ENCODE results near the gene MED15.

The MED15 gene

DNA sequence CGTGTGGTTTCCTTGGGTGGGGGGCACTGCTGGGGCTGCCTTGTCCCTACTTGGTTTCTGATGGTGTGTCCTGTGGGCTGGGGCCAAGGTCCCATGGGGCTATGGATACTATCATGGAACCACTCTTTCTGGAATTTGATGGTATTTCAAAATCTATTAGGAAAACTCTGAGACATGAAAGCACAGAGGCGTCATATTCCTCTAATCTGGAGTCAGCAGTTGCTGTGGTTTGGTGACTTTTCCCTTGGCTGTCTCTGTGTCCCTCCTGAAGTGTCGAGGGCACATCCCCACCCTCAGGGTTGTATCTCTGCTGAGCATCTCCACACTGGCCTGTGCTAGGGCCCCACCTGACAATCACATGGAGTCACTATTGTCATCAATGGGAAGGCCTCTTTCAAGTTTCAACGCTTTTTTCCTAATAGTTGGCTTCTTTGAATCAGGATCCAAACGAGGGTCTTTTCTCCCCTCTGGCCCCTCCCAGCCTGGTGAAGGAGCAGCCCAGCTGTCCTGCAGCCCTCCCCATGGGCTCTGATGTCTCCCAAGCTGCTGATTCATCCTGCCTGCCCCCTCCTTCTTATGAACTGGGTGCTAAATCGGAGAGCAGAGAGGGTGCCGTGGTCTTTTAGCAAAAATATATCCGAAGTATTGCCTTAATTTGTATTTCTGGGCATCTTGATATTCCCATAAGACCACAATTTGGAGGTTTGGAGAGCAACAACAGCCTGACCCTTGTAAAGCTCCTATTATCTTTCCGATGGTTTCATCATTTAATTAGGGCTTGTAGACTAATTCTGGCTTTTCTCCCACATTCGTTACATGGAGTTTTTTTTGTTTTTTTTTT, 38.5 kb downstream of the MED15 start:
- Histone ChIP-seq H3K27ac (peak overlapping the region in 1 of 2 donors; percentile 4), H3K4me3 (no peak overlapping the region)
- TF ChIP-seq, protein P1, sequence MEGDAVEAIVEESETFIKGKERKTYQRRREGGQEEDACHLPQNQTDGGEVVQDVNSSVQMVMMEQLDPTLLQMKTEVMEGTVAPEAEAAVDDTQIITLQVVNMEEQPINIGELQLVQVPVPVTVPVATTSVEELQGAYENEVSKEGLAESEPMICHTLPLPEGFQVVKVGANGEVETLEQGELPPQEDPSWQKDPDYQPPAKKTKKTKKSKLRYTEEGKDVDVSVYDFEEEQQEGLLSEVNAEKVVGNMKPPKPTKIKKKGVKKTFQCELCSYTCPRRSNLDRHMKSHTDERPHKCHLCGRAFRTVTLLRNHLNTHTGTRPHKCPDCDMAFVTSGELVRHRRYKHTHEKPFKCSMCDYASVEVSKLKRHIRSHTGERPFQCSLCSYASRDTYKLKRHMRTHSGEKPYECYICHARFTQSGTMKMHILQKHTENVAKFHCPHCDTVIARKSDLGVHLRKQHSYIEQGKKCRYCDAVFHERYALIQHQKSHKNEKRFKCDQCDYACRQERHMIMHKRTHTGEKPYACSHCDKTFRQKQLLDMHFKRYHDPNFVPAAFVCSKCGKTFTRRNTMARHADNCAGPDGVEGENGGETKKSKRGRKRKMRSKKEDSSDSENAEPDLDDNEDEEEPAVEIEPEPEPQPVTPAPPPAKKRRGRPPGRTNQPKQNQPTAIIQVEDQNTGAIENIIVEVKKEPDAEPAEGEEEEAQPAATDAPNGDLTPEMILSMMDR (IDR thresholded peaks at IDR 0.05): no peak
- DNase-seq (ENCODE audit: low spot score): no peak

- peak overlapping the region in 1 of 2 donors; percentile 29 for H3K27ac ChIP-seq
- H3K4me3 ChIP-seq: no peak overlapping the region
- no peak for DNase-seq (ENCODE audit: low spot score)
- TF ChIP-seq, protein P1 (IDR thresholded peaks at IDR 0.05): no peak
Observed at GRCh38 chr22:20546541-20546950, 39.1 kb downstream of the MED15 start.

DNA sequence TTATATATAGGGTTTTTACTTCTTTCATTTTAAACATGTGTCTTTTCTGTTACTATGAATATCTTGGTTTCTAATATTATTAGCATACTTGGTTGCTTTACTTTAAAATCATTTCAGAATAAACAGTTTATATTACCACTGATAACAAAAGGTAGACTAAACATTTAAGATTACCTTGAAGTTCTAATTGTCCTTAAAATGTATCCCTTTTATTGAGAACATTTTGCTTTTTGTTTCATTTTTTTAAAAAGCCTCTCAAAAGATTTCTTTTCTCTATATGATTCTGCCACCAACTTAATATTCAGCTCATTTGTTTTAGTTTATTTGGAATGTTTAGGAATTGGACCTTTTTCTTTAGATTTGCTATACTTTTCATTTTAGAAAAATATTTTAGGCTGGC, 39.6 kb downstream of the MED15 start:
- no peak for DNase-seq (ENCODE audit: low spot score)
- Histone ChIP-seq H3K4me3 (no peak overlapping the region), H3K27ac (no peak overlapping the region)
- TF ChIP-seq, protein P1 (IDR thresholded peaks at IDR 0.05): no peak

DNA sequence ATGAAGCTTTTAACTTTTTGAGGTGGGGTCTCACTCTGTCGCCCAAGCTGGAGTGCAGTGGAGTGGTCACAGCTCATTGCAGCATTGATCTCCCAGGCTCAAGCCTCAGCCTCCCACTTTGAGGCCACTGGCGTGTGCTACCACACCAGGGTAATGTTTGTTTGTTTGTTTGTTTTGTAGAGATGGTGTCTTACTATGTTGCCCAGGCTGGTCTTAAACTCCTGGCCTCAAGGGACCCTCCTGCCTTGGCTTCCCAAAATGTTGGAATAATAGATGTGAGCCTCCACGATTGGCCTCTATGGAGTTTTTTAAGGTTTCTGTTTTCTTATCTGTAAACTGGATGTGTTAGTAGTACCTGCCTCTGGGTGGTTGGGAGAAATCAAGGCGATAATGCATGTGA, 41.4 kb downstream of the MED15 start:
- TF ChIP-seq, protein P1 (IDR thresholded peaks at IDR 0.05): no peak
- no peak for DNase-seq (ENCODE audit: low spot score)
- H3K4me3 ChIP-seq: no peak overlapping the region
- H3K27ac ChIP-seq: peak overlapping the region; percentile 97 to 98

DNA sequence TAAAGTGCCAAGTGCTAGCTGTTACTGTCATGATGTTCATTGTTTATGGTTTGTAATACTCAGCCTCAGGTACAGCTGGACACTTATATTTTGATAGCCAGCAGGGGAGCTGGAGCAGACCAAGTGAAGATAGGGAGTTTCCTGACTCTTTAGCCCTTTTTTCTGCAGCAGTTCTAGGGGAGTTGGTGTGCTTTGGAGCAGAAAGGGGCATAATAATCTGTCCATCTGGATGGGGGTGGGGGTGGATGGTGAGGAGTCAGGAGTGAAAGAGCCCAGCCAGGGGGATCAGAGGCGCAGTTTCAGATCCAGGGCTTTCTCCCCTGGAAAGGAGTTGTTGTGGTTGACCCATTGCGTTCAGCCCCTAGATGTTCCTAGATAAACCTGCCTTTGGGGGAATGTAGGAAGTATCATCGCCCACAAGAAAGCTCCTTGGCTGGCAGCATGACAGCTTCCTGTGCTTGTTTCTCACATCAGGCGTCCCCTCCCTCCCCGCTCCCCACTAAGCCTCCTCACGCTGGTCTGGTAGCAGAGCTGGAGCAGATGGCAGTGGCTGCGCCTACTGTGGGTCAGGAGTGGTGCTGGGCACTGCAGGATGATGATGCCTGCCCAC, 41.9 kb downstream of the MED15 start:
- H3K4me3 ChIP-seq: no peak overlapping the region
- H3K27ac ChIP-seq: peak overlapping the region; percentile 97 to 98
- TF ChIP-seq, protein P1 (IDR thresholded peaks at IDR 0.05): no peak
- DNase-seq (ENCODE audit: low spot score): no peak

DNA sequence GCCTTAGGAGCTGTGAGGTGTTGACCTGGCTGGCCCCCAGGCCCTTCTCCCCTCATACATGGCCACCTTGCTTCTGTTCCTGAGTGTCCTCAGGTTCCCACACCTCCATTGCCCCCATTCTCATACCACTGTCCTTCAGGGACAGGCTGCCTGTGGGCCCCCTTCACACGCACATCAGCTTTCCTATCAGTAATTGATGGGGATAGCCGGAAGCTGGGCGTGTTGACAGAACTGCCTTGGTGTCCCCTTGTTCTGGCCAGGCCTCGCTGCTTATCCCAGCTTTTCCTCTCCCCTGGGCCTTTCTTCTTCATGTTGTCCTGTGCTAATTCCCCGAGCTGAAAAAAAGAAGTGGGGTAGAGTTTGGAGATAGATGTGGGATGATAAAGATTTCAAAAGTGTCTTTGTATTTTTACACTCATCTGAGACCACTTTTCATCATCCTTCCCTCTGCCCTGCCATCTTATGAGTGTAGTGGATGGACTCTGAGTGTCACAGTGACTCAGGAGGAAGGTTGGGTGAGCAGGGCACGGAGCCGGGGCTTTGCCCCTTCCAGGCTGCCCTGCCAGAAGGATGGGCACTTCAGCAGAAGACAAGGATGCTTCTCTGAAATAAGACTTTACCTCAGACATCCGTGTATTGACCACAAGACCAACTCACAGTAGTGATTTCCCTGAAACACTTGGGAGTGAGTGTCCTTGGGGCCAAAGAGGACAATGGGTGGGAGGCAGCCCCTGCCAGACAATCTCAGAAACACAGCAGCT, 42.8 kb downstream of the MED15 start:
- no peak for DNase-seq (ENCODE audit: low spot score)
- TF ChIP-seq, protein P1 (IDR thresholded peaks at IDR 0.05): no peak
- Histone ChIP-seq H3K4me3 (peak overlapping the region; percentile 34), H3K27ac (peak overlapping the region; percentile 97 to 98)
